Subcutaneous adipose tissue (tissue), 4 donors: ENCODE measurements around the gene FOXP1. TPM values are rescaled to one million over a fixed set of nuclear protein-coding genes. Genes with fewer than 3 reads are reported as not detected.

Experiments
- total RNA-seq, 4 donors: library from RNA; depleted of rRNA; stranded (reverse); fragments of >200 nt; gene quantifications; one replicate each; pipeline ENCODE4 v1.1.0, GENCODE V29; 2016
- TF ChIP-seq, protein P1 (sequence below): fragments of 450-650 bp; IDR thresholded peaks from one replicate; pipeline ENCODE4 v1.5.1; 2016; ENCODE audit warnings: low read depth, mild to moderate bottlenecking, control low read depth, antibody characterized with exemption, moderate library complexity

The FOXP1 gene
- total RNA-seq, 4 donors from 2014 or later = 70.5 to 96.7 (median 88.0) TPM

DNA sequence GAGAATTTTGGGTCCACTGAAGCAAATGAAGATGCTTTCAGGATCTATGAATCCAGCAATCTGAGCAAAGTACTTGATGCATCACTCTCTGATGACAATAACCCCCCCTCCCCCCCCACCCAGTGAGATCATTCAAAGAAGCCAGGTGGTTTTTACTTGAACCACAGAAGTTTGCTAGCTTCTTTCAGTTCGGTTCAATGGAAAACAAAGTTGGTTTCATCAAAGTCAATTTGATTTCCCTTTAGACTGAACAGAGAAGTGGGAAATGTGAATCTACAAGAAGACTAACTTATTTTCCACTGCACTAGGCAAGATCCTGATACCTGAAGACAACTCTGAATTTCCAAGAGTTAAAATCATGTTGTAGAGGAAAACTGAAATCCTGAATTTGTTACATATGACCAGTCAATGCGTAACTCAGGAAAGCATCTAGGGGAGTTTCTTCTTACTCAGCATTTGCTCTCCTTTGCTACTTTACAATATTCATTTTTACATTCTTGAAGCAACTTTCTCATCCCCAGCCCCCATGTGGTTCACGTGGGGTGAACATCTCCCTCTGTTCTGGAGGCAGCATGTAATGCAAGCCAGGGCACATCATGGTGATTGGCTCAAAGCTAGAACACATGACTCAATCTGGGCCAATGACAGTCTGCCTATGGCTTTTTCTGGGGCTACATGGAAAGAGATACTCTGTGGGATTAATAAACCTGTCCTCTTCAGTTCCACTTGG, 572.6 kb downstream of the FOXP1 start:
- TF ChIP-seq, protein P1, sequence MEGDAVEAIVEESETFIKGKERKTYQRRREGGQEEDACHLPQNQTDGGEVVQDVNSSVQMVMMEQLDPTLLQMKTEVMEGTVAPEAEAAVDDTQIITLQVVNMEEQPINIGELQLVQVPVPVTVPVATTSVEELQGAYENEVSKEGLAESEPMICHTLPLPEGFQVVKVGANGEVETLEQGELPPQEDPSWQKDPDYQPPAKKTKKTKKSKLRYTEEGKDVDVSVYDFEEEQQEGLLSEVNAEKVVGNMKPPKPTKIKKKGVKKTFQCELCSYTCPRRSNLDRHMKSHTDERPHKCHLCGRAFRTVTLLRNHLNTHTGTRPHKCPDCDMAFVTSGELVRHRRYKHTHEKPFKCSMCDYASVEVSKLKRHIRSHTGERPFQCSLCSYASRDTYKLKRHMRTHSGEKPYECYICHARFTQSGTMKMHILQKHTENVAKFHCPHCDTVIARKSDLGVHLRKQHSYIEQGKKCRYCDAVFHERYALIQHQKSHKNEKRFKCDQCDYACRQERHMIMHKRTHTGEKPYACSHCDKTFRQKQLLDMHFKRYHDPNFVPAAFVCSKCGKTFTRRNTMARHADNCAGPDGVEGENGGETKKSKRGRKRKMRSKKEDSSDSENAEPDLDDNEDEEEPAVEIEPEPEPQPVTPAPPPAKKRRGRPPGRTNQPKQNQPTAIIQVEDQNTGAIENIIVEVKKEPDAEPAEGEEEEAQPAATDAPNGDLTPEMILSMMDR = no peak

DNA sequence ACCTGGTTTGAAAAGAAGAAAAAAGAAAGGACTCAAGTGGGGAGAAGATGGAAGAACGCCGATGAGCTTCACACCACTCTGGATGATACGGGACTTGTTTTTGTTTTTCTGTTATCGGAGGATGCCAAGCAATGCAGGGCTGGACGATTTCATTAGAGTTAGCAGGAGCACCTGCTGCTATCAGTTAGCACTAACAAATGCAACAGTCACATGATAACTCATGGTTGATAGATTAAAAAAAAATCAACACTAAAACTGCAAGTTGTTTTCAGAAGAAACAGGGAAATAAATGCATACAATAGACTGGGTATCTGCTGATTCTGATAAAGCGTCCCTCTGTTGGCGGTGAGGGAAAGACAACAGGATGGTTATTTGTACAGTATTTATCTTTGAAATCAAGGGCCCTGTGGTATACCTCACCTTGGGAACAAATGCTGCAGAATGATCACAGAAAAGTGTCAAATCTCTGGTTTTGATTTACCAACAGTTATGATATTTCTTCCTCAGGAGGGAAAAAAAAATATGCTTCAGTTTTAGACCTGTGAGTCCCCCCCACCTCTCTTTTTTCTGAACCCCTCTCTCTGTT, 575.1 kb downstream of the FOXP1 start:
- TF ChIP-seq, protein P1 = no peak

DNA sequence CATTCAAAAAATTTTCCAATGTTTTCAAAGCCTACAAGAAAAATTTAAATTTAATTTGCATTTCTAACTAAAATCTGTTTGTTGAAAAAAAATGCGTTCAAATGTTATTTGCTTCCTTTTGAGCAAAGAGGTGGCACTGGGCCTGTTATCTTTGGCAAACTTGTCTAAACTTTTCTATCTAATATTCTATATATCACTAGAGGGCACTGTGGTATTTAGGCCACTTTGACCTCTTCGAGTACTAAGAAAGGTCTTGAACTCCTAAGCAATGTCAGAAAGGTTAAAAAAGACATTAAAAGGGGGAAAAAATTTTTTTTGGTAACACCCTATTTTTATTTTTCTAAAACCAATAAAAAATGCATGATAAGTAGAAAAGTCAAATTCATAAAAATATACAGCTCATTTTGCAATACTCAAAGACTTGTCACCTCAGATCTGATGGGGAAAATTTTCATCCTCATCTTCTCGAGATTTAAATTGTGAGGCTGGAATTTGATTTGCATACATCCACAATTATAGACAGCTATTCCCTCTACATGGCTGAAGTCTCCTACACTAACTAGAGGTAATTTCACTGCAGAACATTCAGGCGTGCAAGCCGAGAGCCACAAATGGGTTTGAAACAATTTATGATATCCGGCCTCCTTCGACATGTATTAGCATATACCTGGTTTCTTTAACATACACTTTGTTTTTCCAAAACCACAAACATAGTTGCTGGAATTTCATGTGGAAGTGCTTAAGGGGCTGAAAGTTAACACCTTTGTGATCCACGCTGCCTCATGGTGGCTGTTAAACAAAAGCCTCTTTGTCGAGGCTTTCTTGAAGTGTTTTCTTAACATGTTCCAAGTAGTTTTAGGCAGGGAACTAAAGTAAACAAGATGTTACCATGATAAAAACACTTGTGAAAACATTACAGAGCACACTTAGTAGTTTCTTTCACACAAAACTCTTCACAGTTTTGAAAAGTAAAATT, 576.4 kb downstream of the FOXP1 start:
- TF ChIP-seq, protein P1 = no peak

DNA sequence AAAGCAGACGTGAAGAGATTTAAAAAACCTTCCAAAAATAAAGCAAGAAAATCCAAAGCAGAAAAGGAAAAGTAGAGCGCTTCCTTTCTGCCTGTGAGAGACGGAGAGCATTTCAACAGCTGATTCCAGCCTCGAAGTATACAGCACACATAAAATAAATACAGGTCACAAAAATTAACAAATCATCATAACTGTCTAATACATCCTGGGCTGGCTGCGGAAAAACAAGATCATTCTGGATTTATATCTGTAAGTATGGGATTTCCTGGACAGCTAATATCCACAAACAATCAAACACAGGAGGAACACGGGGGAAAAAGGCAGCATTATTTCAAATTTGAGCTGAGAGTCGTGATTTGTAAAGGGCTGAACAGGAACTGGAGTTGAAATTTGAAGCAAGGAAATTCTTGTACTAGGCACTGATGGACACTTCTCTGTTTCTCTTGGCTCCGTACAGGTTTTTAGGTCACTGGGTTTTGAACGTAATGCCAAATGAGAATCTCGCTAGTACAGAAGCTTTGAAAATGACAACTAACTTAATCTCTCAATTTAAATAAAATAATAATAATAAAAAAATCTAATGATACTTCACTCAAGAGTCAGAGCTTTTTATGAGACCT, 577.7 kb downstream of the FOXP1 start:
- TF ChIP-seq, protein P1 = no peak

DNA sequence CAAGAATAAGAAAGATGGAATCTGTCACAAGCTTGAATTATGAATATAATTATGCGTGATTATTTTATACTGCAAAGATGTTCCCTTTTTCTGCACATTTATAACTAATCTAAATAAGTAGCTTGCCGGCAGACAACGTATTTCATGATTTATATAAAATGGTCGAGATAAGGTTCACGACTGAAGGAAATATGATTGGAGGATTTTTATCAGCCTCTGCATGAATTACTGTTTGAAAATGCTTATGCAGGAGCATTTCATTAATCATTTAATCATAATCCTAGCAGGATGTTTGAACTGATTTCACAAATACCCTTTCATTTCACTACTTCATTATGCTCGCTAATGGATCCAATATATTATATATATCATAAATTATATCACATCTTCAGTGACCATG, 580.0 kb downstream of the FOXP1 start:
- TF ChIP-seq, protein P1 = no peak

DNA sequence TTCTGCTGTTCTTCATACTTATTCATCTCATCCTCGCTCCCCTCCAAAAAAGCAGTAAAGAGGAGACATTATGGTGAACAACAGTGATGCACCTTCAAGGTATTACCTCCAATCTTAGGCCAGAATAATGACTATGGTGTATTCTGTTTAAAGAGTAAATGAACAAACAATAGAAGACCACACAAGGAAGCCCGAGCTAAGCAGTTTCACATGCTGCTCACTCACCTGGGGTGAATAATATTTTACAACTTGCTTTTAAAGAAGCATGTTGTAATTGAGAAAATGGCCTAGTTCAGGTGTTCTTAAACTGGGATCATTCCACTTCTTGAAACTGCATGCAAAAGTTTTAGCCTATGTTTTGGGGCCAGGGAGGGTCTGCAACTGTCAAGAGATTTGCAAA, 581.2 kb downstream of the FOXP1 start:
- TF ChIP-seq, protein P1 = no peak
